Measurements from ENCODE around the gene NKAIN4. TPM values are rescaled to one million over a fixed set of nuclear protein-coding genes. Genes with fewer than 3 reads are reported as not detected.

The NKAIN4 gene
- total and polyA plus RNA-seq, 12 donors: 0.04 TPM; not detected in 11

GRCh38 chr20:63297796-63298572 lies 43.7 kb upstream of the NKAIN4 start:
- Histone ChIP-seq H3K36me3 (no peaks in the 10 kb centered on the region), H3K4me3 (no peak overlapping the region), H3K4me1 (no peaks in the 10 kb centered on the region), H3K27ac (no peak overlapping the region), H3K27me3 (peaks cover 8 to 77% (median 71%) of the 10 kb centered on the region in 7 donors), H3K9me3 (peaks cover 0 to 25% (median 7%) of the 10 kb centered on the region in 11 donors)
- intact Hi-C loops (cut with DNase I): no loop called here
- TF ChIP-seq CTCF (IDR thresholded peaks at IDR 0.05): no peak
- DNase-seq: no peak
- 79% methylated on average over 16 of the region's 16 CpGs for WGBS, 2 donors
- ATAC-seq: no peak

- ATAC-seq (no peak), DNase-seq (no peak)
Observed at GRCh38 chr20:63297371-63297781, 43.1 kb upstream of the NKAIN4 start.

GRCh38 chr20:63296531-63297299 lies 42.5 kb upstream of the NKAIN4 start:
- WGBS, 2 donors: 38 to 40% methylated on average over 18 of the region's 18 CpGs
- peaks cover 0 to 15% (median 7%) of the 10 kb centered on the region in 11 donors for H3K9me3 ChIP-seq
- no peak for TF ChIP-seq CTCF (IDR thresholded peaks at IDR 0.05)
- no peaks in the 10 kb centered on the region for H3K36me3 ChIP-seq
- H3K27me3 ChIP-seq: peaks cover 8 to 82% (median 71%) of the 10 kb centered on the region in 7 donors
- no peak overlapping the region for H3K4me3 ChIP-seq
- ATAC-seq (peak in 1 of 8 donors; percentile 27), DNase-seq (no peak)
- intact Hi-C loops (cut with DNase I): no loop called here
- no peak overlapping the region for H3K27ac ChIP-seq
- H3K4me1 ChIP-seq: no peaks in the 10 kb centered on the region

More at GRCh38 chr20:63297371-63297781, 43.1 kb upstream of the NKAIN4 start:
- Histone ChIP-seq H3K4me1 (no peaks in the 10 kb centered on the region), H3K9me3 (peaks cover 0 to 20% (median 7%) of the 10 kb centered on the region in 11 donors), H3K27ac (no peak overlapping the region), H3K36me3 (no peaks in the 10 kb centered on the region), H3K27me3 (peaks cover 8 to 84% (median 71%) of the 10 kb centered on the region in 7 donors), H3K4me3 (no peak overlapping the region)
- no peak for TF ChIP-seq CTCF (IDR thresholded peaks at IDR 0.05)
- 50 to 75% methylated on average over 11 of the region's 11 CpGs for WGBS, 2 donors
- intact Hi-C loops (cut with DNase I): no loop called here

- DNase-seq: no peak
- peaks cover 0 to 7% (median 0%) of the 10 kb centered on the region in 9 donors for H3K4me1 ChIP-seq
- H3K4me3 ChIP-seq: no peak overlapping the region
- no peaks in the 10 kb centered on the region for H3K36me3 ChIP-seq
- no peak overlapping the region for H3K27ac ChIP-seq
- peaks cover 0 to 6% (median 2%) of the 10 kb centered on the region in 11 donors for H3K9me3 ChIP-seq
- WGBS, 2 donors: 15 to 25% methylated on average over 20 of the region's 20 CpGs
- no peak for ATAC-seq
- intact Hi-C loops (cut with DNase I): no loop called here
- TF ChIP-seq CTCF (IDR thresholded peaks at IDR 0.05): no peak
- peaks cover 8 to 79% (median 66%) of the 10 kb centered on the region in 7 donors for H3K27me3 ChIP-seq
Observed at GRCh38 chr20:63295846-63296245, 41.6 kb upstream of the NKAIN4 start.

Data from heart right ventricle (tissue), 16 donors.